DMS 273 (cell line): ENCODE results near the gene NFAM1.
A peak's percentile ranks its signal among the peaks of the same experiment; 100 is the strongest.

Source experiments
- DNase-seq: peaks from one replicate; lab custom pipeline; 2025; ENCODE audit not compliant: unreplicated experiment; lab: John Stamatoyannopoulos, UW

The NFAM1 gene

GRCh38 chr22:42361523-42361922 is 70.7 kb downstream of the NFAM1 start:
- no peak for DNase-seq

GRCh38 chr22:42360348-42360747 is 71.9 kb downstream of the NFAM1 start:
- DNase-seq, result no peak

GRCh38 chr22:42358643-42359558 is 73.3 kb downstream of the NFAM1 start:
- no peak for DNase-seq

- DNase-seq, result peak; percentile 28
Measured at GRCh38 chr22:42357634-42358296, 74.4 kb downstream of the NFAM1 start.

DNA sequence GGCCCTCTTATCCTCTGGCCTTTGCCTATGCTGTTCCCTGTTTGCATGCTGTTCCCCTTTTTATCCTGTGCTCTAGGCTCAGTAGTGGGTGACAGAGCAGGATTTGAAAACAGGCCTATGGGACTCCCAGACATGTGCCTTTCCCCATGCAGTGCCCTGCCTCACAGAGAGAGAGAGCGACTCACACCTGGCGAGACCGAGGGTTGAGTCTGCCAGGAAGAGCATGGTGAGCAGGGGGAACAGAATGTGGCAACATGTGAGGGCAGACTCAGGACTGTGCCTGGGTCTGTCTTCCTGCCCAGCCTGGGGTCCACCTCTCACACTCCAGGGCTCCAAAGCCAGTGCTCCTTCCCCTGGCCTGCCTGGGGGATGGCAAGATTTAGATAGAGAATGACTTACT is 75.0 kb downstream of the NFAM1 start:
- DNase-seq, result no peak

GRCh38 chr22:42356533-42356932 is 75.7 kb downstream of the NFAM1 start:
- no peak for DNase-seq

DNA sequence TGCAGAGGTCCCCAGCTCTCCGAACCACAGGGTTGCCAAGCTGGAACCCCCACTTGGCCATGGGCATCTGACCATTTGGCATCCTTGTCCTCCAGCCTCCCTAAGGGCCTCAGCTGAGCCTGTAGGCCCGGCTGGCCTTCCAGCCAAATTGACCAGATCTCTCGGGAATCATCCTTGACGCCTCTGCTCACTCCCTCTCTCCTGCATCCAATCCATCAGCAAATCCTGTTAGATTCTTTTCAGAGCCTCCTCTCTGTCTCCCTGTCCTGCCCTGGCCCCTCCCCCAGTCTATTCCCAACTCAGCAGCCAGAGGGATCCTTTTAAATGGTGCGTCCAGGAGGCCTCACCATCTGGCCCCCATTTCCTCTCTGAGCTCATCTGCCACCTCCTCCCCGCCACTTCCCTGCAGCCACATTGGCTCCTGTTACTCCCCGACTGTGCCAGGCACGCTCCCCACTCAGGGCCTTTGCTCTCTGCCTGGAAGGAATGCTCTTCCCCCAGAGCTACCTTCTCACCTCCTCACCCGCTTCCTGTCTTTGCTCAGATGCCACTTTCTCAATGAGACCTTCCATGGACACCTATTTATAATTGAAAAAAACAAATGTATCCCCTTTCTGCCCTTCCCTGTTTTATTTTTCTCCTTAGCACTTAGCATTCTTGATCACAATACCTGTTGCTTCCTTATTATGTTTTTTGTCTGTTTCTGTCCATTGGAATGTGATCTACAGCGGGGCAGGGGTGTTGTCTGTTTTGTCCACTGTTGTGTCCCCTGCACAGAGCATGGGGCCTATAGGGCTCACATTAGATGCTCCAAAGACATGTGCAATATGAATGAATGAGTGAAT is 78.1 kb downstream of the NFAM1 start:
- DNase-seq, result peak; percentile 96

GRCh38 chr22:42350373-42350772 is 81.8 kb downstream of the NFAM1 start:
- no peak for DNase-seq

- peak; percentile 93 for DNase-seq
Measured at GRCh38 chr22:42347281-42347824, 84.8 kb downstream of the NFAM1 start.

DNA sequence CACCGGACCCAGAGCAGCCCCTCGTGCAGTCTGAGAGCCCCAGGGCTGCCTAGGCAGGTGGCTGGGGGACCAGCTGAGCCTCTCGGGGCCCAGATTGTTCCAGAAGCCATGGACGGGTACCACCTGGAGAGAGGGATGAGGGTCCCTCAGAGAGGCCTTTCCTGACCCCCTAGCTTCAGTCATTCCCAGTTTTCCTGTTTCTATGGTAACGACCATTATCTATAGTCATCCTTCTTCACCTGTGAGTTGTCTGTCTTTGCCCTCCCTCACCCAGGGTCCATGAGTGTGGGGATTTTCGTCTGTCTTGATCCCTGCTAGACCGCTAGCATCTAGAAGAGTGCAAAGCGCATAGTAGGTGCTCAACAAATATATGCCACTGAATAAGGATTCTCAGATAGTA is 85.5 kb downstream of the NFAM1 start:
- DNase-seq, result no peak

GRCh38 chr22:42345458-42345857 is 86.7 kb downstream of the NFAM1 start:
- DNase-seq, result no peak

DNA sequence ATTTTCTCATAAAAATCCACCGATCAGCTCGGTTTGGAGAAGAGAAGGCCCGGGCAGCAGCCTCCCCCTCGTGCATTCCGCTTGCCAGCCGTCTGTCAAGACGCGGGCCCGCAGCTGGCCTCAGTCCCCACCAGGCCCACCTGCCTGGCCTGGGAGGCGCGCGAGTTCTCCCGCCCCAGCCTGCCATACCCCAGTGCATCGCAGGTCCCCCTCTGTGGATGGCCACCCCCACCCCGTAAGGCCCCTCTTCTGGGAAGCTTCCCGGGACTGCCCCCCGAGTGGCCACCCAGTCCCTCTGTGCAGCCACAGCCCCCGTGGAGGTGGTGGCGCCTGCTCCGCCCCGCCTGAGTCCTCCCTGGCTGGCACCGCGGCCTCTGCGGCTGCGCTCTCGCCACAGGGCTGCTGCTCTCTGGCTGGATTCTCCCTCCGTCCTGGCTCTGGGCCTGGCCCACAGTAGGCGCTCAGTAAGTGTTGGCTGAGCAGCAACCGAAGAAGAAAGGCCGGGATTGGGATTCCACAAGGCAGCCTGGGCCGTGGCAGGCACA is 87.8 kb downstream of the NFAM1 start:
- peak; percentile 88 for DNase-seq

DNA sequence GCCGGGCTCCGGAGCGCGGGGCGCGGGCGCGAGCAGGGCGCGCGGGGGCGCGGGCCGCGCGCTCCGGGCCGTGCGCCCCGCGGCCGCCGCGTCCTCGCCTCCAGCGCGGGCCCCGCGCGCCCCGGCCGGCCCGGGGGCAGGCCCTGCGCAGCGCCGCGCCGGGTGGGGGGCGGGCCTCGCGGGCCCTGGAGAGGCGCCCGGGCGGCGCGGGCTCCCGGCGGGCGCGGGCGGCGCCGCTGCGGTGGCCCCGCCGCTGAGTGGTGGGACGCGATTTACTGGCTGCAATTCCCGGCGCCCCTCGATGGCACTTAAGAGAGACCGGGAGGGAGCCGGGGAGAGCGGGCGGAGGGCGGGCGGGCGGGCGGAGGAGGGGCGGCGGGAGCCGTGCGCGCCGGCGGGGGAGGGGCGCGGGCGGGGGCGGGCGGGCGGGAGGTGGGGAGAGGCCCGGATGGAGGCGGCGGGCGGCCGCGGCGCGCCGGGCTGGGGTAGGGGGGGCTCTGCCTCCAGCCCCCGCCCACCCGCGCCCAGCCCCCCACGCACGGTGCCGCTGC is 88.6 kb downstream of the NFAM1 start:
- peak; percentile 77 for DNase-seq

GRCh38 chr22:42343121-42343454 is 89.1 kb downstream of the NFAM1 start:
- DNase-seq, result peak; percentile 82

DNA sequence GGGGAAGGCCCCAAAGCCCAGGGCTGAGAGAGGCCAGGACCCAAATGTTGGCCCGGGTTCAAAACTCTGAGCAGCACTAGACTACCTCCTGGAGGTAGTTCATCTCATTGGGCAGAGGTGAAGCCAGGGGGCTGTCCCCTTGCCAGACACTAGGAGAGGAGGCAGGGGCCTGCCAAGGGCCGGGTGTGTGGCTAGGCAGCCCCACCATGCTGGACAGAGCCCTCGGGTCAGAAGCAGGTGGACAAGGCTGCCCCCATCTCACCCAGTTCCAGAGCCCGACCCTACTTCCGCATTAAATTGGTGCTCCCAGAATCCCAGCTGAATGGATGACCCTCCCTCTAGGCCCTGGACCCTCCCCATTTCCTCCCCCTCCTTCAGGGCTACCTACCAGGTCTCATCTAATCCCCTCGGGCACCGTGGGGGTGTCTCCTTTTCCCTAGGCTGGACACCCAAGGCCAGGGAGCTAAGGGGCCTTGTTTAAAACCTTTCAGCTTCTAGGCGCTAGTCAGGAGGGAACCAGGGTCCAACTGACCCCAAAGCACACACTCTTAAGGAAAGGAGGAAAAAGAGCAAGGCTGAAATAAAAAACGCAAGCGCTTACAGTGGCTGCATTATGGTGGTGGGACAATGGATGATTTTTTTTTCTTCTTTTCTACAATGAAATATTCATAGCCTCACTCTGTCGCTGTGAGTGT is 89.6 kb downstream of the NFAM1 start:
- peak; percentile 47 for DNase-seq

DNA sequence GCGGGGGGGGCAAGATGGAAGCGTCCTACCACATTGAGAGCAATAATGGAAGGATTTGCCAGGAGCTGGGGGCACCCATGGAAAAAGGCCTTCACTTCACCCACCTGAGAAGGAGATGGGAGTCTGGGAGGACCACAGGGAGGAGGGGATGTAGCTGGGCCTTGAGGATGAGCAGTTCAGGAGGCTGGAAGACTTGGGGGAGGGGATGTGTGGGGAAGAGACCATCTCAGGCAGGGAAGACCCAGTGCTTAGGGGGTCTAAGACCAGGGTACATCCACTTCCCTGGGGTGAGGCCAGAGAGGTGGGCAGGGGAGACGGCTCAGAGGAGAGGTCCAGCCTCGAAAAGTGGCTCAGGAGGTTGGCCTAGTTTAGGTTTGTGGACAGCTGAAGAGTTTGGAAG is 90.4 kb downstream of the NFAM1 start:
- no peak for DNase-seq

GRCh38 chr22:42340829-42341383 is 91.3 kb downstream of the NFAM1 start:
- DNase-seq, result peak; percentile 73

GRCh38 chr22:42340150-42340549 is 92.1 kb downstream of the NFAM1 start:
- DNase-seq, result no peak

DNA sequence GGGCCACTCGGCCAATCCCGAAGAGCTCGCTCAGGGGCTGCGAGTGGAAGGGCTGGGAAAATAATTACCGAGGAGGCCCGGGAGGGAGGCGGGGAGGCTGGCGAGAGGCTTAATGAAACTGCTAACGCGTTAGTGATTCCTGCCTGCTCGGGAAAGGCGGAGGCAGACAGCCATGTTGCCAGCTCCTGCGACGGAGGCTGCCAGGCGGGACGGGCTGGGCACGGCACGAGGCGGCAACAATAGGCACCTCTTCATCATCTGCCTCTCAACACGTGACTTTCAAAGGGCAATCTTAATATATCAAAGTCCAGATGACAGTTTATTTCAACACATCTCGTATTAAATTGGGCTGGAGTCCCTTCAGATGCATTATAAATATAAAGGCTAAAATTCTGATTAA is 93.7 kb downstream of the NFAM1 start:
- DNase-seq, result no peak

DNA sequence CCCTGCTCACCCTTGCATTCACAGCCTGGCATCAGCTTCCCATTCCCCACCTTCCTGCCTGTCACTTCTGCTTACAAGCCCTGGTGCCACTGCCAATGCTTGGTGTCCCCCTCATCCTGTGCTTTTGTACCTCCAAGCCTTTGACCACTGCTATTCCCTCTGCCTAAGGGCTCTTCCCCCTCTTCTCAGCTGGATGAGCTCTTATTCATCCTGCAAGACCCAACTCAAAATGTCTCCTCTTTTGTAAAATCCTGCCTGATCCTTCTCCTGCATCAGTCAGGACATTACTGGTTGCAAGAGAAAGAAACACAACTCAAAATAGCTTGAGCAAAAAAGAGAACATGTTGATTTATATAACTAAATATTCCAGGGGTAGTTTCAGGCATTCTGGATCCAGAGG is 94.8 kb downstream of the NFAM1 start:
- DNase-seq, result no peak
